Smooth muscle cell (in vitro differentiated cells): ENCODE results near the gene CACNA1D. TPM values are rescaled to one million over a fixed set of nuclear protein-coding genes. Genes with fewer than 3 reads are reported as not detected.
A peak's percentile ranks its signal among the peaks of the same experiment; 100 is the strongest.

ENCODE experiments used
- DNase-seq: peaks from one replicate; lab custom pipeline; 2025; ENCODE audit not compliant: unreplicated experiment; lab: John Stamatoyannopoulos, UW
- H2AFZ ChIP-seq: fragments of 200-600 bp; sonication (generic); 2 replicates; pipeline ENCODE4 v1.6.0; 2016; ENCODE audit warnings: antibody characterized with exemption, low read depth, mild to moderate bottlenecking
- H3F3A ChIP-seq: fragments of 200-600 bp; sonication (generic); 2 replicates; pipeline ENCODE4 v1.6.0; 2017; ENCODE audit warnings: antibody characterized with exemption, low read depth
- H3K27ac ChIP-seq: fragments of 200-600 bp; sonication (generic); 2 replicates; pipeline ENCODE4 v1.5.1; 2016; ENCODE audit warnings: low read depth, mild to moderate bottlenecking
- H3K27me3 ChIP-seq: fragments of 200-600 bp; sonication (generic); 2 replicates; pipeline ENCODE4 v1.6.1; 2016; ENCODE audit warnings: low read depth, mild to moderate bottlenecking
- H3K36me3 ChIP-seq: fragments of 200-600 bp; sonication (generic); 2 replicates; pipeline ENCODE4 v1.5.1; 2016; ENCODE audit warnings: low read depth
- H3K4me1 ChIP-seq: fragments of 200-600 bp; sonication (generic); 2 replicates; pipeline ENCODE4 v1.5.1; 2016; ENCODE audit warnings: low read depth
- H3K4me2 ChIP-seq: fragments of 200-600 bp; sonication (generic); 2 replicates; pipeline ENCODE4 v1.6.0; 2016; ENCODE audit warnings: mild to moderate bottlenecking
- H3K4me3 ChIP-seq: fragments of 200-600 bp; sonication (generic); 2 replicates; pipeline ENCODE4 v1.5.1; 2016; ENCODE audit warnings: mild to moderate bottlenecking
- H3K79me2 ChIP-seq: fragments of 200-600 bp; sonication (generic); 2 replicates; pipeline ENCODE4 v1.6.0; 2016; ENCODE audit warnings: low read depth, mild to moderate bottlenecking
- H3K9ac ChIP-seq: fragments of 200-600 bp; sonication (generic); 2 replicates; pipeline ENCODE4 v1.6.0; 2016; ENCODE audit warnings: low read depth
- H3K9me3 ChIP-seq: fragments of 200-600 bp; sonication (generic); replicated peaks from 2 replicates; pipeline ENCODE4 v1.5.1; 2016; ENCODE audit warnings: low read depth
- H4K20me1 ChIP-seq: fragments of 200-600 bp; sonication (generic); 2 replicates; pipeline ENCODE4 v1.6.0; 2016; ENCODE audit warnings: low read depth
- CTCF ChIP-seq: fragments of 200-600 bp; sonication (generic); IDR thresholded peaks from 2 replicates; pipeline ENCODE4 v1.5.1; 2017; ENCODE audit warnings: borderline replicate concordance, mild to moderate bottlenecking, antibody characterized with exemption; ENCODE audit not compliant: insufficient read depth, poor library complexity, severe bottlenecking
- WGBS: methylation state at CpG from one replicate; pipeline ENCODE4 v1.1.7; 2016; ENCODE audit warnings: low lambda C conversion rate; 5-methylcytosine and 5-hydroxymethylcytosine counted together
- polyA plus RNA-seq: library from polyadenylated mRNA; unstranded; fragments of >200 nt; fragmentation: Nextera tagmentation; extraction: Ambion mirVana; gene quantifications from 2 replicates; pipeline ENCODE4 v1.2.1, GENCODE V29; 2016
- total RNA-seq: library from RNA; depleted of rRNA; stranded (reverse); fragments of >200 nt; gene quantifications from 2 replicates; pipeline ENCODE4 v1.2.3, GENCODE V29; 2014

The CACNA1D gene
- total and polyA plus RNA-seq, 2 experiments from 2014 or later: 0.63 to 1.4 TPM

DNA sequence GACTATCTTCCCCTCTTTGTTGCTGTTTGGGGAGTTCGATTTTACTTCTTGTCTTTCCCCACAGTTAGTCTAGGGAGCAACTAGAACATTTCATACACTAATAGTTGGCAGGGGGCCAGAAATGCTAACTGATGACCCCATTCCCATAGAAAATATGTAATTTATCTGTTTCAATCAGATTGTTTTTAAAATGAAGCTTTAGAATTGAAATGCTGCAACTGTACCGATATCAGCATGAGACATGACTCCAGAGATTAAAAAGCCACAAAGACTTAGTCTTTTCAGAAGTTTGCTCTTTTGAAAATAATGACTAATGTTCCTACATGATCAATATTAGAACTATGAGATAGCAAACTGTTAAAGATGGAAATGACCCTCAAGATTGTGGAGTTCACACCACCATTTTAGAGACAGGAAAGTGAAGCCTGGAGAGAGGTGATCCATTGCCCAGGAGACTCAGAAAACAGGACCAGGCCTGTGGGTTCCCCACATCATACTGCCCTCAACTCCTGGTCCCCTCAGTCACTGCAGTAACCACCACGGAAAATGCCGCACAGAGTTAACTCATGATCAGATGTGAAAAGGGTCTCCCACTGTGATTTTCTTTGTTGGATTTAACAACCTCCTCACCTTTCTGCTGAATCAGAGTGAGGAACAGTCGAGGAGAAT, 221.5 kb downstream of the CACNA1D start:
- Histone ChIP-seq H3K27ac (peak overlapping the region; percentile 30), H3K27me3 (peaks cover 64% of the 10 kb centered on the region), H3K9ac (no peak overlapping the region), H3K36me3 (no peaks in the 10 kb centered on the region), H3K4me1 (peaks cover 10% of the 10 kb centered on the region), H3K4me3 (no peak overlapping the region), H3K4me2 (peak overlapping the region; percentile 11), H2AFZ (no peak overlapping the region), H3K9me3 (no peaks in the 10 kb centered on the region), H3F3A (no peaks in the 10 kb centered on the region), H4K20me1 (no peaks in the 10 kb centered on the region), H3K79me2 (no peaks in the 10 kb centered on the region)
- TF ChIP-seq CTCF: no peak
- no peak for DNase-seq
- 51% methylated on average over 5 of the region's 5 CpGs for WGBS

GRCh38 chr3:53716998-53717397, 222.6 kb downstream of the CACNA1D start:
- 90% methylated on average over 7 of the region's 7 CpGs for WGBS
- H3K79me2 ChIP-seq: no peaks in the 10 kb centered on the region
- peaks cover 10% of the 10 kb centered on the region for H3K4me1 ChIP-seq
- H3K4me3 ChIP-seq: no peak overlapping the region
- H3K4me2 ChIP-seq: no peak overlapping the region
- H3K9me3 ChIP-seq: no peaks in the 10 kb centered on the region
- H3K27me3 ChIP-seq: peaks cover 64% of the 10 kb centered on the region
- H3K36me3 ChIP-seq: no peaks in the 10 kb centered on the region
- no peaks in the 10 kb centered on the region for H3F3A ChIP-seq
- TF ChIP-seq CTCF: no peak
- DNase-seq: no peak
- no peak overlapping the region for H3K27ac ChIP-seq
- H3K9ac ChIP-seq: no peak overlapping the region
- no peak overlapping the region for H2AFZ ChIP-seq
- no peaks in the 10 kb centered on the region for H4K20me1 ChIP-seq

DNA sequence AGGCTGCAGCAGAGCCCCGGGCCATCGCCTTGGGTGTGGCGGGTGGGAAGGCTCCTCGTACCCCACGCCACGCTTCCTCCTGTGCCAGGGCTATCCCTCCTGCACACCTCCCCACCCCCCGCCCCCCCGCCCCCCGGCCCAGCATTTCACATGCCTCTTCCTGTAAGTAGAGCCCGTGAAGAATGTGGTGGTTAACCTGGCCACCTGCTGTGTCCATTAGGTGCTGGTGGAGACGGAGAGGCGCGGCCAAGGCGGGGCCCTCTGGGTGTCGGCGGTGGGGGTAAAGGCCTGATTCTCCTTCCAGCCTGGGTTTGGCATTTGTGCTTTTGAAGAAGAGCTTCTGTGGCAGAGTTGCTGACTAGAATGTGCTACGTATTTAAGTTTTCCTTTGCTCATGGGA, 224.1 kb downstream of the CACNA1D start:
- 79% methylated on average over 14 of the region's 17 CpGs for WGBS
- no peak for TF ChIP-seq CTCF
- no peak overlapping the region for H2AFZ ChIP-seq

GRCh38 chr3:53719796-53720195, 225.4 kb downstream of the CACNA1D start:
- no peak overlapping the region for H3K27ac ChIP-seq
- 47% methylated on average over 6 of the region's 6 CpGs for WGBS

More for the DNA sequence above, 224.1 kb downstream of the CACNA1D start:
- no peaks in the 10 kb centered on the region for H3F3A ChIP-seq
- H3K79me2 ChIP-seq: no peaks in the 10 kb centered on the region
- no peaks in the 10 kb centered on the region for H3K9me3 ChIP-seq
- no peak for DNase-seq
- H3K27me3 ChIP-seq: peaks cover 66% of the 10 kb centered on the region
- no peak overlapping the region for H3K9ac ChIP-seq
- peaks cover 10% of the 10 kb centered on the region for H3K4me1 ChIP-seq
- H4K20me1 ChIP-seq: no peaks in the 10 kb centered on the region
- no peaks in the 10 kb centered on the region for H3K36me3 ChIP-seq
- H3K4me3 ChIP-seq: no peak overlapping the region
- H3K27ac ChIP-seq: no peak overlapping the region
- no peak overlapping the region for H3K4me2 ChIP-seq

More at GRCh38 chr3:53719796-53720195, 225.4 kb downstream of the CACNA1D start:
- Histone ChIP-seq H2AFZ (no peak overlapping the region), H3F3A (no peaks in the 10 kb centered on the region), H3K9ac (no peak overlapping the region), H3K36me3 (no peaks in the 10 kb centered on the region), H3K4me3 (no peak overlapping the region), H3K4me2 (peak overlapping the region; percentile 41), H3K4me1 (peaks cover 10% of the 10 kb centered on the region), H3K79me2 (no peaks in the 10 kb centered on the region), H4K20me1 (no peaks in the 10 kb centered on the region), H3K27me3 (peaks cover 66% of the 10 kb centered on the region), H3K9me3 (no peaks in the 10 kb centered on the region)
- no peak for DNase-seq
- no peak for TF ChIP-seq CTCF
